Lower leg skin (tissue), 3 donors: ENCODE data around the gene HERPUD2.

Source experiments
- CTCF ChIP-seq, 3 donors: fragments of 450-650 bp; IDR thresholded peaks; one replicate each; pipeline ENCODE4 v1.5.1; 2016; ENCODE audit warnings: antibody characterized with exemption in 3 of 3, mild to moderate bottlenecking in 3 of 3, moderate library complexity in 2 of 3
- POLR2A ChIP-seq, 2 donors: fragments of 450-650 bp; IDR thresholded peaks; one replicate each; pipeline ENCODE4 v1.6.1; 2016 to 2017; ENCODE audit warnings: antibody characterized with exemption in 2 of 2, mild to moderate bottlenecking in 1 of 2, moderate library complexity in 1 of 2

- TF ChIP-seq CTCF (IDR thresholded peaks at IDR 0.05), result no peak
- TF ChIP-seq POLR2A (IDR thresholded peaks at IDR 0.05), result no peak
Observed at GRCh38 chr7:35623381-35623780, 71.6 kb downstream of the HERPUD2 start.
